IMR-90 (cell line): Measurements from ENCODE around the gene SAMD5. TPM values are rescaled to one million over a fixed set of nuclear protein-coding genes. Genes with fewer than 3 reads are reported as not detected.

Experiments
- ATAC-seq: fragments of 200-7000 bp; cut with Tn5 transposase; 2 replicates; pipeline ENCODE4 v1.9.1; 2020; ENCODE audit warnings: low read depth, mild to moderate bottlenecking, moderate library complexity
- BruUV-seq: library from RNA; stranded (reverse); fragments of 400-500 nt; replicated peaks from 2 replicates; lab custom pipeline; 2021; lab: Mats Ljungman, UMichigan
- CTCF ChIA-PET: fragments of 300-600 bp; formaldehyde crosslinking; extraction: SDS; loops from one replicate; lab custom pipeline; 2021; ENCODE audit warnings: antibody characterized with exemption; lab: Yijun Ruan, JAX
- POLR2A ChIA-PET: fragments of 300-600 bp; sonication (Branson Sonifier 250); formaldehyde crosslinking; loops from one replicate; lab custom pipeline; 2022; ENCODE audit warnings: antibody characterized with exemption; ENCODE audit not compliant: unreplicated experiment; lab: Charles Lee
- DNase-seq: peaks from one replicate; pipeline ENCODE4 v3.0.0; 2013
- H2AFZ ChIP-seq: replicated peaks from 2 replicates; pipeline ENCODE3; 2013; ENCODE audit warnings: low read length, mild to moderate bottlenecking; ENCODE audit not compliant: poor library complexity
- H2AK5ac ChIP-seq: 2 replicates; pipeline ENCODE4 v1.6.1; 2013; ENCODE audit warnings: low read depth, low read length, inconsistent platforms
- H2AK9ac ChIP-seq: replicated peaks from 2 replicates; pipeline ENCODE3; 2013; ENCODE audit warnings: mild to moderate bottlenecking, low read depth, low read length, moderate library complexity; ENCODE audit not compliant: poor library complexity
- H2BK120ac ChIP-seq: 2 replicates; pipeline ENCODE4 v1.6.1; 2013; ENCODE audit warnings: low read depth, low read length, inconsistent platforms
- H2BK15ac ChIP-seq: 3 replicates; pipeline ENCODE4 v1.6.1; 2013; ENCODE audit warnings: low read depth, low read length, inconsistent platforms
- H2BK20ac ChIP-seq: 2 replicates; pipeline ENCODE4 v1.6.1; 2013; ENCODE audit warnings: low read depth, mild to moderate bottlenecking, inconsistent platforms, low read length, moderate library complexity
- H2BK5ac ChIP-seq: 2 replicates; pipeline ENCODE4 v1.6.1; 2013; ENCODE audit warnings: mild to moderate bottlenecking, low read depth, low read length, inconsistent platforms; ENCODE audit not compliant: poor library complexity, severe bottlenecking
- H3K14ac ChIP-seq: replicated peaks from 2 replicates; pipeline ENCODE4 v1.6.1; 2013; ENCODE audit warnings: low read depth, low read length, inconsistent platforms
- H3K18ac ChIP-seq: 2 replicates; pipeline ENCODE4 v1.6.1; 2013; ENCODE audit warnings: low read depth, low read length, control low read depth
- H3K23ac ChIP-seq: 2 replicates; pipeline ENCODE4 v1.6.1; 2013; ENCODE audit warnings: low read depth, low read length, inconsistent platforms
- H3K27ac ChIP-seq: 2 replicates; pipeline ENCODE4 v1.5.1; 2013; ENCODE audit warnings: mild to moderate bottlenecking, control low read depth, low read length; ENCODE audit not compliant: insufficient read depth
- H3K27me3 ChIP-seq: 2 replicates; pipeline ENCODE4 v1.6.1; 2013; ENCODE audit warnings: low read length; ENCODE audit not compliant: control insufficient read depth, insufficient read depth
- H3K36me3 ChIP-seq: 2 replicates; pipeline ENCODE4 v1.6.1; 2013; ENCODE audit warnings: low read length, mixed read lengths; ENCODE audit not compliant: control insufficient read depth, insufficient read depth
- H3K4ac ChIP-seq: 2 replicates; pipeline ENCODE4 v1.6.1; 2013; ENCODE audit warnings: low read depth, low read length, inconsistent platforms
- H3K4me1 ChIP-seq: 2 replicates; pipeline ENCODE4 v1.6.1; 2013; ENCODE audit warnings: low read length, mixed read lengths; ENCODE audit not compliant: control insufficient read depth, insufficient read depth
- H3K4me2 ChIP-seq: 2 replicates; pipeline ENCODE4 v1.6.1; 2013; ENCODE audit warnings: low read depth, mild to moderate bottlenecking, control low read depth, low read length, moderate library complexity
- H3K4me3 ChIP-seq: 2 replicates; pipeline ENCODE4 v1.5.1; 2013; ENCODE audit warnings: low read depth, mild to moderate bottlenecking, control low read depth, low read length, moderate library complexity; ENCODE audit not compliant: insufficient read depth
- H3K56ac ChIP-seq: 2 replicates; pipeline ENCODE4 v1.6.1; 2013; ENCODE audit warnings: low read length, inconsistent platforms; ENCODE audit not compliant: insufficient read depth; ENCODE audit errors: extremely low read depth
- H3K79me1 ChIP-seq, 2 experiments: 2 replicates each; pipeline ENCODE4 v1.6.1; 2013; ENCODE audit warnings: low read length in 2 of 2, inconsistent platforms in 1 of 2, low read depth in 1 of 2
- H3K9ac ChIP-seq: 2 replicates; pipeline ENCODE4 v1.6.1; 2013; ENCODE audit warnings: low read depth, low read length, control low read depth
- H3K9me1 ChIP-seq: 2 replicates; pipeline ENCODE4 v1.6.1; 2013; ENCODE audit warnings: low read length, inconsistent platforms; ENCODE audit not compliant: insufficient read depth
- H3K9me3 ChIP-seq: 2 replicates; pipeline ENCODE4 v1.6.1; 2013; ENCODE audit warnings: low read length; ENCODE audit not compliant: control insufficient read depth, insufficient read depth
- H4K20me1 ChIP-seq: 2 replicates; pipeline ENCODE4 v1.6.1; 2013; ENCODE audit warnings: low read length, inconsistent platforms; ENCODE audit not compliant: insufficient read depth
- H4K5ac ChIP-seq: 2 replicates; pipeline ENCODE4 v1.6.1; 2013; ENCODE audit warnings: mild to moderate bottlenecking, low read depth, low read length, control low read depth
- H4K8ac ChIP-seq, 2 experiments: 2 replicates each; pipeline ENCODE4 v1.6.1; 2013; ENCODE audit warnings: low read depth in 2 of 2, low read length in 2 of 2, control low read depth in 1 of 2, inconsistent platforms in 1 of 2
- H4K91ac ChIP-seq: 2 replicates; pipeline ENCODE4 v1.6.1; 2013; ENCODE audit warnings: low read depth, low read length, inconsistent platforms; ENCODE audit not compliant: insufficient read depth
- CEBPB ChIP-seq: IDR thresholded peaks from 2 replicates; pipeline ENCODE4 v1.6.1; 2012; ENCODE audit warnings: low read depth, low read length, improper control_type of control experiment
- CHD1 ChIP-seq: IDR thresholded peaks from 2 replicates; pipeline ENCODE4 v1.6.1; 2012; ENCODE audit warnings: low read depth, low read length, improper control_type of control experiment
- FOS ChIP-seq: fragments of 150-350 bp; IDR thresholded peaks from 2 replicates; pipeline ENCODE4 v1.6.1; 2016; ENCODE audit warnings: low read depth, low read length
- MAFK ChIP-seq: IDR thresholded peaks from 2 replicates; pipeline ENCODE4 v1.6.1; 2012; ENCODE audit warnings: low read depth, low read length, improper control_type of control experiment
- MXI1 ChIP-seq: IDR thresholded peaks from 2 replicates; pipeline ENCODE4 v1.6.1; 2012; ENCODE audit warnings: low read depth, mild to moderate bottlenecking, low read length, moderate library complexity, borderline replicate concordance
- NFE2L2 ChIP-seq: fragments of 150-350 bp; IDR thresholded peaks from 2 replicates; pipeline ENCODE4 v1.6.1; 2016; ENCODE audit warnings: low read depth, mild to moderate bottlenecking, low read length
- POLR2A ChIP-seq: IDR thresholded peaks from 2 replicates; pipeline ENCODE4 v1.6.1; 2012; ENCODE audit warnings: mild to moderate bottlenecking, low read depth, low read length
- RAD21 ChIP-seq: IDR thresholded peaks from 2 replicates; pipeline ENCODE4 v1.6.1; 2012; ENCODE audit warnings: low read length, improper control_type of control experiment
- RCOR1 ChIP-seq: IDR thresholded peaks from 2 replicates; pipeline ENCODE4 v1.6.1; 2012; ENCODE audit warnings: mild to moderate bottlenecking, low read length, improper control_type of control experiment; ENCODE audit not compliant: insufficient replicate concordance
- RFX5 ChIP-seq: IDR thresholded peaks from 2 replicates; pipeline ENCODE4 v1.8.0; 2012; ENCODE audit warnings: low read depth, mild to moderate bottlenecking, low read length, moderate library complexity
- SMC3 ChIP-seq: fragments of 150-350 bp; IDR thresholded peaks from 2 replicates; pipeline ENCODE4 v1.6.1; 2016; ENCODE audit warnings: low read depth, mild to moderate bottlenecking, antibody characterized with exemption, low read length, moderate library complexity
- USF2 ChIP-seq: fragments of 150-350 bp; IDR thresholded peaks from 2 replicates; pipeline ENCODE4 v1.6.1; 2017; ENCODE audit warnings: mild to moderate bottlenecking, antibody characterized with exemption, low read length, low read depth
- WGBS, 2 experiments: methylation state at CpG; one replicate each; pipeline versions ENCODE4 v1.1.5 to v1.1.7; 2013; ENCODE audit warnings: missing lambda C conversion rate in 2 of 2; ENCODE audit not compliant: insufficient read length in 1 of 2; ENCODE audit errors: extremely low coverage in 2 of 2; 5-methylcytosine and 5-hydroxymethylcytosine counted together
- dilution Hi-C: fragments of 300-500 bp; cut with HindIII; formaldehyde crosslinking; loops from one replicate; pipeline ENCODE4 v1.14.3; 2018; ENCODE audit warnings: low sequenced_read_pairs; ENCODE audit not compliant: unreplicated experiment
- in situ Hi-C: fragments of 300-500 bp; cut with MboI; formaldehyde crosslinking; loops from 3 replicates; pipeline ENCODE4 v1.14.3; 2019; ENCODE audit warnings: low sequenced_read_pairs, inconsistent platforms, mixed read lengths
- intact Hi-C: fragments of 100-400 bp; cut with micrococcal nuclease; formaldehyde crosslinking; loops from 2 replicates; pipeline ENCODE4 v1.10.0; 2022
- polyA plus RNA-seq, 3 experiments: library from polyadenylated mRNA; depleted of rRNA; stranded (reverse); fragments of >200 nt; gene quantifications; 2 replicates each; pipeline ENCODE4 v1.2.3, GENCODE V29; 2012; ENCODE audit warnings: low replicate concordance in 1 of 3
- total RNA-seq: library from RNA; depleted of rRNA; stranded (reverse); fragments of >200 nt; gene quantifications from 2 replicates; pipeline ENCODE4 v1.2.3, GENCODE V29; 2012
- TF ChIP-seq, protein P1 (sequence below): fragments of 150-350 bp; IDR thresholded peaks from 2 replicates; pipeline ENCODE4 v1.6.1; 2016; ENCODE audit warnings: low read depth, mild to moderate bottlenecking, low read length, moderate library complexity, borderline replicate concordance

Gene SAMD5
- total and polyA plus RNA-seq, 2 of the 4 experiments (the other 2 are of a cell fraction): 1.0 to 1.6 TPM

GRCh38 chr6:147467428-147467827 is 41.1 kb upstream of the SAMD5 start:
- Histone ChIP-seq H2BK20ac (no peak overlapping the region), H3K18ac (no peak overlapping the region), H3K9me1 (no peaks in the 10 kb centered on the region), H2AK9ac (no peak overlapping the region), H3K56ac (no peak overlapping the region), H3K9me3 (no peaks in the 10 kb centered on the region), H2AFZ (no peak overlapping the region), H3K4ac (no peak overlapping the region), H3K14ac (no peak overlapping the region), H3K4me3 (no peak overlapping the region), H4K8ac (no peak overlapping the region), H3K9ac (no peak overlapping the region), H3K27ac (no peak overlapping the region), H2BK120ac (no peak overlapping the region), H4K5ac (no peak overlapping the region), H3K4me1 (no peaks in the 10 kb centered on the region), H2BK5ac (no peak overlapping the region), H3K36me3 (no peaks in the 10 kb centered on the region), H2AK5ac (no peak overlapping the region), H3K23ac (no peak overlapping the region), H3K27me3 (no peaks in the 10 kb centered on the region), H4K20me1 (no peaks in the 10 kb centered on the region), H3K79me1 (no peaks in the 10 kb centered on the region), H4K91ac (no peak overlapping the region), H3K4me2 (no peak overlapping the region), H2BK15ac (no peak overlapping the region)
- DNase-seq: no peak
- POLR2A ChIA-PET: no interaction called here
- in situ Hi-C loops (no loop called here), intact Hi-C loops (no loop called here), dilution Hi-C loops (no loop called here)
- no CpG with 5 or more reads among the region's 5 CpGs for WGBS, 2 experiments
- TF ChIP-seq NFE2L2: no peak
- TF ChIP-seq MAFK: no peak
- TF ChIP-seq, protein P1, sequence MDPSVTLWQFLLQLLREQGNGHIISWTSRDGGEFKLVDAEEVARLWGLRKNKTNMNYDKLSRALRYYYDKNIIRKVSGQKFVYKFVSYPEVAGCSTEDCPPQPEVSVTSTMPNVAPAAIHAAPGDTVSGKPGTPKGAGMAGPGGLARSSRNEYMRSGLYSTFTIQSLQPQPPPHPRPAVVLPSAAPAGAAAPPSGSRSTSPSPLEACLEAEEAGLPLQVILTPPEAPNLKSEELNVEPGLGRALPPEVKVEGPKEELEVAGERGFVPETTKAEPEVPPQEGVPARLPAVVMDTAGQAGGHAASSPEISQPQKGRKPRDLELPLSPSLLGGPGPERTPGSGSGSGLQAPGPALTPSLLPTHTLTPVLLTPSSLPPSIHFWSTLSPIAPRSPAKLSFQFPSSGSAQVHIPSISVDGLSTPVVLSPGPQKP: no peak
- no peak for TF ChIP-seq CEBPB
- no peak for TF ChIP-seq MXI1
- no peak for TF ChIP-seq RCOR1
- no peak for TF ChIP-seq SMC3
- no peak for TF ChIP-seq RFX5
- TF ChIP-seq POLR2A: no peak
- no peak for TF ChIP-seq FOS
- no peak for TF ChIP-seq CHD1
- no peak for TF ChIP-seq RAD21
- no peak for TF ChIP-seq USF2
- CTCF ChIA-PET: no interaction called here
- BruUV-seq: no TSS peak
- no peak for ATAC-seq
